PC-3 (cell line): Measurements from ENCODE around the gene ITGB4.

ENCODE experiments used
- EZH2phosphoT487 ChIP-seq: fragments of 300-600 bp; sonication (generic); IDR thresholded peaks from 2 replicates; pipeline ENCODE4 v1.6.1; 2018; ENCODE audit warnings: mild to moderate bottlenecking, antibody characterized with exemption, low read length, borderline replicate concordance
- TF ChIP-seq, protein P1 (sequence below): fragments of 300-600 bp; sonication (generic); conservative IDR thresholded peaks from 2 replicates; pipeline ENCODE4 v1.5.1; 2017; ENCODE audit warnings: antibody characterized with exemption, low read depth, mild to moderate bottlenecking, low read length

DNA sequence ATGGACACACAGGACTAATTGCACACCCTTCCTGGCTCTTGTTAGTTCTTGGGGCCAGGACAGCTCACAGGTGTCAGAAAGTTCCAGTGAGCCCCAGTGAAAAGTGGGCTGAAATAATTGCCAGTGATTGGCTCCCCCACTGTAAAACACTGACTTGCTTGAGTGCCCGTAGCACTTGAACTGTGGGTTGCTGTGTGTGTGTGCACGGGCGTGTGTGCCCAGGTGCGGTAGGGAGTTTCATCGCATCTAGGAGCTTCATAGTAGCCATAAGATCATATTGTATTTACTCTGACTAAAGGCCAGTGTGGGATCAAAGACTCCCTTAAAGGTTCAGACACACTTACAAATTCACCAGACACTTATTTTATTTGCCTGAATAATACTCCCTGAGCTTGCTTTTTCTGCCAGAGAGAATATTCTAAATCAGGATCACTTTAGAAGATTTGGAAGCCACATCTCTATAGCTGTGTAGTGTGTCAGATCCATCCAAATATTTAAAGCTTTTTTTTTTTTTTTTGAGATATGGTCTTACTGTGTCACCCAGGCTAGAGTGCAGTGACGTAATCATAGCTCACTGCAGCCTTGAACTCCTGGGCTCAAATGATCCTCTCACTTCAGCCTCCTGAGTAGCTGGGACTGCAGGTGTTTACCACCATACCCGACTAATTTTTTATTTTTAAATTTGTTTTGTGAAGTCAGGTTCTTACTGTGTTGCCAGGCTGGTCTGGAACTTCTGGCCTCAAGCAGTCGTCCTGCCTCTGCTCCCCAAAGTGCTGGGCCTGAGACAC lies 74.8 kb downstream of the ITGB4 start:
- TF ChIP-seq, protein P1, sequence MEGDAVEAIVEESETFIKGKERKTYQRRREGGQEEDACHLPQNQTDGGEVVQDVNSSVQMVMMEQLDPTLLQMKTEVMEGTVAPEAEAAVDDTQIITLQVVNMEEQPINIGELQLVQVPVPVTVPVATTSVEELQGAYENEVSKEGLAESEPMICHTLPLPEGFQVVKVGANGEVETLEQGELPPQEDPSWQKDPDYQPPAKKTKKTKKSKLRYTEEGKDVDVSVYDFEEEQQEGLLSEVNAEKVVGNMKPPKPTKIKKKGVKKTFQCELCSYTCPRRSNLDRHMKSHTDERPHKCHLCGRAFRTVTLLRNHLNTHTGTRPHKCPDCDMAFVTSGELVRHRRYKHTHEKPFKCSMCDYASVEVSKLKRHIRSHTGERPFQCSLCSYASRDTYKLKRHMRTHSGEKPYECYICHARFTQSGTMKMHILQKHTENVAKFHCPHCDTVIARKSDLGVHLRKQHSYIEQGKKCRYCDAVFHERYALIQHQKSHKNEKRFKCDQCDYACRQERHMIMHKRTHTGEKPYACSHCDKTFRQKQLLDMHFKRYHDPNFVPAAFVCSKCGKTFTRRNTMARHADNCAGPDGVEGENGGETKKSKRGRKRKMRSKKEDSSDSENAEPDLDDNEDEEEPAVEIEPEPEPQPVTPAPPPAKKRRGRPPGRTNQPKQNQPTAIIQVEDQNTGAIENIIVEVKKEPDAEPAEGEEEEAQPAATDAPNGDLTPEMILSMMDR = no peak
- TF ChIP-seq EZH2phosphoT487 = no peak
